Measurements from ENCODE around the gene HMCN2.
"Not testable (repeated sequence)": the region's sequence is repeated elsewhere in the genome, so short reads cannot be mapped to it uniquely, and the experiment has no call there.

The HMCN2 gene

DNA sequence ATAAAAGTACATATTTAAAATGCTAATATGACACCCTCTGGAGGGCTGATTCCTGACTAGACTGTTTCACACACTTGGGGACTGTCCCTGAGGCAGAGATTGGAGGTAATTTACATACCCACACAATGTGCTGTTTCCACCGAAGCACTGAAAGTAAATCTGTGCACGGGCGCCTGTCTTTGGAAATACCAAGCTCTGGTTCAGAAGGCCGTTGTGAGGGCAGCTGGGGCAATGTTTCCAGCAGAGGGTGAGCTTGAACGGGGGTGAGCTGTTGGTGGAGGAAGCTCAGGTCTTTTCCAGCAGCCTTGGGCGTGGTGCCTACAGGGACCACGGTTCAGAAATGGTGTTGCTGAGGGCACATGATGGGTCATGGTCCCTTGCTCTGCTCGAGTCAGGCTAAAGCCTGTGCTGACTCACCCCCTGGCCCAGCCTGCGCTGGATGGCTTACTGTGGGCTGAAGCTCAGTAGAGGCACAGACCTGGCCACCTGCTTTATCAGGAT, 25.8 kb upstream of the HMCN2 start:
- peak; percentile 75 for DNase-seq

DNA sequence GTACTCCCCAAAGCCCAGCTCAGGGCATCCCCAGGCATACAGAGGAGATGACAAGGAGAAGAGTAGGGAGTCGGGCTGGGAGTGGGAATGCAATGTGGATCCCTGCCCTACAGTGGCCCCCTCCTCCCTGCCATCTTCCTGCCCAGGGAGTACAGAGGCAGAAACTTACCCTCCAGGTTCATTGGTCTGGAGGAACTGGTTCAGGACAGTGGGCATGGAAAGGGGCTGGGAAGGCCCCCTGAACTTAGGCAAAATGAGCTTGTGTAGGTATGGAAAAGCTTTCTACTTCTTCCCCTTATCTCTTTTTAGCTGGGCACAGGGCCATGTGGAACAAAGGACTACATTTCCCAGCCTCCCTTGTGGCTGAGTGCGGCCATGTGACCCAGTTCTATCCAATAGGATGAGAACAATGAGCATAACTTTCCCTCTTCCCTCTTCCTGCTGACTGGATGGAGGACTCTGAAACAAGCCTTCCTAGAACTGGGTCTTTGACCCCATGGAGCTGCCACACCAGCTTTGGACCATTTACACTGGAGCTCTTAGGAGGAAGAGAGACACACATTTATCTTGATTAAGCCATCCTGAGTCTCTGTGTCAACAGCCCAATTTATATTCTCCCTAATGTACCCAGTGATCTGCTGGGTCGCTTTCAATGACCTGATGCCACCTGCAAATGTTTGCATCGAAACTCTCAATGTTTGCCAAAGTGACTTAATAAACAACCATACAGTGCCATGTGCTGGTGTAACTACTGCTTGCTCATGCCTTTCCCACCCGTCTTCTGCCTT, 25.0 kb upstream of the HMCN2 start:
- DNase-seq, result peak; percentile 81

DNA sequence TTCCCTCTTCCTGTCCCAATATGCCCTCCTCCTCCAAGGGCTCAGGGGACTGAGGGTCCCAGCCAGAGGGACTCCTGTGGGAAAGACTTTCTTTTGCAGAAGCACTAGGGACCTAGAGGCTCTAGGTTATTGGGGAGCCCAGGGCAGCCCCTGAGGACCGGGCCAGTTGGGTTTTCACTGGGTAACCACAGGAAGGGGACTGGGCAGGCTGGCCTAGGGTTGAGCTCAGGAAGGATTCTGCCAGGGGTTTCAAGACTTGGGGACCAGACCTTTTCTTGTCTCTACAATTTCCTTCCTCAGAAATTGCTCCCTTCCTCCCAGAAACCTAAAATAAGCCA, 24.4 kb upstream of the HMCN2 start:
- DNase-seq, result no peak

DNA sequence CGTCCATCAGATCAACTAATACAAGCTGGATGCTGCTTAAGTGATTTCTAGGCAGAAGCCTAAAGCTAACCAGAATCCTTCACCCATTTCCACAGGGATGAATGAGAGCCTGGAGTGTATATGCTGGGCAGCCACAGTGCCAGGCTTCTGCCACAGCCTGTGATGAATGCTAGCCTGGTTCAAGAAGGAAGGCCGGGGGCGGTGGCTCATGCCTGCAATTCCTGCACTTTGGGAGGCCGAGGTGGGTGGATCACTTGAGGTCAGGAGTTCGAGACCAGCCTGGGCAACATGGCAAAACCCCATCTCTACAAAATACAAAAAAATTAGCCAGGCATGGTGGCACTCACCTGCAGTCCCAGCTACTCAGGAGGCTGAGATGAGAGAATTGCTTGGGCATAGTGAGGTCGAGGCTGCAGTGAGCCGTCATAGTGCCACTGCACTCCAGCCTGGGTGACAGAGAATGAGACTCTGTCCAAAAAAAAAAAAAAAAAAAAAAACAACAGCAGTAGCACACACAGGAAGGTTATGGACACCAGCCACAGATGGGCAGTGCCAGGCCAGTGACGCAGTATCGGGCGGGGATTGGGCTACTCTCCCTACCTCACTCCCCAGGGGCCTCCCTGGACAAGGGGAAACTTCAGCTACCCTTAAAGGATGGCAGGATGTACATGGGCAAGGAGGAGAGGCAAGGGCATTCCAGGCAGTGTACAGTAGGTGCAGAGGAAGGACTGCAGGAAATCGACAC, 23.1 kb upstream of the HMCN2 start:
- DNase-seq, result no peak

DNA sequence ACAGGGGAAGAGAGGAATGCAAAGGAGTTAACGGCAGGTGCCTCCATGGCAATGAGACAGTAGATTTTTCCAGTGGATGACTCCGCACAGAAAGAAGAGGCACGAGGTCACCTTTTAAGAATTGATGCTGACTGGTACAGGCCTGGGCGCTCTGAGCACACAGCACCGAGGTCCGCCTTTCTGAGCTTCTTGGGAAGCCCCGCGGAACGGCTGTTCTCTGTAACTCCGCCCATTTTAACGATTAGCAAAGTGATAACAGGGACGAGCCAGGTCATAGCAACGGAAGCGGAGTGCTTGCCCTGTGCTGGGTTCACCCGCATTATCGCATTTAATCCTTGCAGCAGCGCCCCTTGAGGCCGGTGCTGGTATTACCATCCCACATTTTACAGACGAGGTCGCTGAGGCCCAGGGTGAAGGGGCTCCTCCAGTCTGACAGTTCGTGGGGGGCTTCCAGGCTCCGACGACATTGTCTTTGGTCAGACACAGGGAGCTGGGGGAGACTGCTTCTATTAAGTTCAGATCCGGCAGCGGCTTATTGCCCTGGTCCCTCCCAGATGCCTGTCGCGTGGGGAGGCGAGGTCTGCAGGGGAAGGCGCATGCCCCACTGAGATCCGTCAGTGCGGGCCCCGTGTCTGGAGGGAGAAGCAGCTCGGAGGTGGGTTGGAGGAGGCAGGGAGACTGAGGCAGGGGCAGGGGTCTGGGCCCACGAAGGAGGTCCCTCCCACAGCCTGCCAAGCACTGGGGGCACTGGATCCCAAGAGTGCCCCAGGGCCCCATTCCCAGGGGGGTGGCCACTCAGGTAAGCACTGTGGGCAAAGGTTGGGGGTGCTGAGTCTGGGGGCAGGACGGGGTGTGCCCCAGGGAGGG, 22.3 kb upstream of the HMCN2 start:
- DNase-seq, result peak; percentile 71

DNA sequence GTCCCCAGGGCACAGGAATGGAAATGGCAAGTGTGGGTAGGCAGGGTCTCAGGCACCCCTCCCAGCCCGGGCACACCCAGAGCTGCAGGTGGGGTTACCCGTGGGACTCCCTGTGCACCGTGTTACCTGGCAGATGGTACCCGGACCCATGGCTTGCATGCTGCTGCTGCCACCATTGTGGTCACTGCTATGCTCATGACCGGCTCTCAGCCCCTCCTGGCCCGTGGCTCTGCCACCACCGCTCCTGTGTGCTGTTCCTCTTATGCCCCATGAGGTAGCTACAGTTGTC, 21.7 kb upstream of the HMCN2 start:
- DNase-seq, result no peak

DNA sequence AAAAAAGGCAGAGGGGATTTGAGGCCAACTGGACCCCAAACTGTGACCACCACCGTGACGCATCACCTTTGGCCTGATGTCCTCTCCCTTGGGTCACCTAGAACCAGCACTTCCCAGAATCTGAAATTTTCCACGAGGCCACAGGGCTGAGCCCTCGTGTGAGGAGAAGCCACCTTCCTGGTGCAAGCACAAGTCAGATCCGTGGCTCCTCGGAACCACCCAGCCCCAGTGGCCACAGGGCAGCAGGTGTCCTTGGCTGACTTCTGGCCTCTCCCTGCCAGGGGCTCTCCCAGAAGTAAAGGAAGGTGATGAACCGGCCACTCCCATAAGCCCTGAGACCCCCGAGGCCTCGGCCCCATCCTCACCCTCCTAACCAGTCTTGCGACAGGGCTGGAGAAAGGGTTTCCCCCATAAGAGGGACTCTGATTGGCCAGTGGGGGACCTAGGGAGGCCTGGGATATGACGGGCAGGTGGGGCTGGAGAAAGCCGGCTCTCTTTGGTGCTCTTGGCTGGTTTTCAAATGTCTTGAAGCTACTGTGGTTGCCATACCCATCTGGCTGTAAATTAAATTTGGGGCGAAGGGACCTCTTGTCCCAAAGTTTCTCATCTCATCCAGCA, 20.9 kb upstream of the HMCN2 start:
- DNase-seq, result no peak

DNA sequence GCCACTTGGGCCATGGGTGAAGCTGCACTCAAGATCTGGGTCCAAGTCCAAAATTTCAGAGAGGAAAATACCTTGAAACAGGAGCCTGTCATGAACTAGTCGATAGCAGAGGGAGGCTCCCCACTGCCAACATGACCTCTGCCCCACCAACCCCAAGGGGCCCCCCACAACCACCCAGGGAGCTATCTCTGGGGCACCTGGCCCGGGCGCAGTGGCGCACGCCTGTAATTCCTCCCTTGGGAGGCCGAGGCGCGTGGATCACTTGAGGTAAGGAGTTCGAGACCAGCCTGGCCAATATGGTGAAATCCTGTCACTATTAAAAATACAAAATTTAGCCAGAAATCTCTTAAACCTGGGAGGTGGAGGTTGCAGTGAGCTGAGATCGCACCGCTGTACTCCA, 20.1 kb upstream of the HMCN2 start:
- DNase-seq, result no peak

DNA sequence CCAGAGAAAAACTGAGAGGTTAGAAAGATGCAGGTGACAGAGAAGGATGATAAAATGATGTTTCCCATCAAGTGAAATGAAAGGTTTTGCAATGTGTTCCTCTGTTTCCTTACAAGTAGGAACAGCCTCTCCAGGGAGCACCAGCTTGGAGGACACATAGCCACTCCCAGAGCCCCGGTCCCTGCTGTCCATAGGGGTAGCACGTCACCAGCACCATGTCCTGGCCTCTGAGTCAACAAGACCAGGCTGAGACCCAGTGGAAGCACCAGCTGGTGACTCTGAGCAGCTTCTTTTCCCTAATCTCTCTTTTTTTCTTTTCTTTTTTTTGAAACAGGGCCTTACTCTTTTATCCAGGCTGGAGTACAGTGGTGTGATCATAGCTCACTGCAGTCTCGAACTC, 19.4 kb upstream of the HMCN2 start:
- no peak for DNase-seq

DNA sequence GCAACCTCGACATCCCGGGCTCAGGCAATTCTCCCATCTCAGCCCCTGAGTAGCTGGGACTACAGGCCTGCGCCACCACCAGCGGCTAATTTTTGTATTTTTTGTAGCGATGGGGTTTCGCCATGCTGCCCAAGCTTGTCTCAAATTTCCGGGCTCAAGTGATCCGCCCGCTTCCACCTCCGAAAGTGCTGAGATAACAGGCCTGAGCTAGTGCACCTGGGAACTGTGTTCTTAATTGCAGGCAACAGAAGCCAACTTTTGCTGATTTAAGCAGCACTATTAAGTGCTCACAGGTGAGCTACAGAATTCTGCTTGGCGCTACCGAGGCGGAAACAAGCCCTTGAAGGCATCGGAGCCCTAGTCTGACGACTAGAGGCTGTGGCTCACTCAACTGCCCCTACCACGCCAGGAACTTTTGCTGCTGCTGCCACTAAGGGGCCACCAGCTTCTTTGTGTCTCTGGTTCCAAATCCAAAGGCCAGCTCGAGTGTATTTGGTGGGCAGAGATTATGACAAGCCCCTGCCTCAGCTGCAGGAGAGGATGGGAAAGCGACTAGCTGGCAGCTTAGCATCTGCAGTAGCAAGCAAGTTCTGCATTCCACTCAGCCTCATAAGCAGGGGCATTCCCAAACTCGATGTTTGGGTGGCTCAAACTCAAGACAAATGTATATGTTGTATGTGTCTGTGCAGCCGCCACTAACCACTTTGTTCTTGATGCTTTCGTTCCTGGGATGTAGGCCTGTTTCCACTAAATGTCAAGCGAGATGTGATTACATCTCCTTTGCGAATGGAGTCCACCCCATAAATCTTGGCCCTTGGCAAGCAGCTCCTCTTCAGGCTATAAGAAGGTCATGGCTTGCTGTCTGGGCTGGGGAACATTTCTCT, 10.6 kb upstream of the HMCN2 start:
- peak; percentile 91 for DNase-seq

DNA sequence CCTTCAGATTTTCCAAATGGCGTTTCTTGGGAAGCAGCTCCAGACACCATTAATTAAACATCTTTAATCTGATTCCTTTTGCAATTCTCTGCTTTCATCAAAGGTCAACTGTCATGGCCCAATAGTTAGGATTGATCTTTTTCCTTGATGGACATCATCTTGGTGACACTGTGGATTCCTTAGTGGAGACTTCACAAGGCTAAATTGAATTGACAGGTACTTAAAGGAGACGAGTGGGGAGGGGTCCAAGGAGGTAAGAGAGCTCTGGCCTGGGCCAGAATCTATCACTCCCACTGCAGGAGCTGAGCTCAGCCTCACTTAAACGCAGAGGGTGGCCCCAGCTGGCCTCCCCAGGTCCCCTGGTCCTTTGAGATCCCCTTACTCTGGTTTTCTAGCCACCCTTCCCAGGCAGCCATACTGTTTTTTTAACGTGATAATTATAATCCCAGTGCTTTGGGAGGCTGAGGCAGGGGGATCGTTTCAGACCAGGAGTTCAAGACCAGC, 9.9 kb upstream of the HMCN2 start:
- no peak for DNase-seq

DNA sequence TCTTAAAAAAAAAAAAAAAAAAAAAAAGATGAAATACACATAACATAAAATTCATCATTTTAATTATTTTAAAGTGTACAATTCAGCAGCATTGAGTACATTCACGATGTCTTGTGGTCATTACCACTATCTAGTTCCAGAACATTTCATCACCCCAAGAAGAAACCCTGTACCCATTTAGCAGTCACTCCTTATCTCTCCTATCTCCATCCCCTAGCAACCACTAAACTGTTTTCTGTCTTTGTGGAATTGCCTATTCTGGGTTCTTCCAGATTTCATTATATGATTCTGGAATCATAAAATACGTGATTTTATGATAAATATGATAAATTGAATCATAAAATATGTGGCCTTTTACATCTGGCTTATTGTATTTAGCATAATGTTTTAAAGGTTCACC, 8.9 kb upstream of the HMCN2 start:
- DNase-seq, result no peak

DNA sequence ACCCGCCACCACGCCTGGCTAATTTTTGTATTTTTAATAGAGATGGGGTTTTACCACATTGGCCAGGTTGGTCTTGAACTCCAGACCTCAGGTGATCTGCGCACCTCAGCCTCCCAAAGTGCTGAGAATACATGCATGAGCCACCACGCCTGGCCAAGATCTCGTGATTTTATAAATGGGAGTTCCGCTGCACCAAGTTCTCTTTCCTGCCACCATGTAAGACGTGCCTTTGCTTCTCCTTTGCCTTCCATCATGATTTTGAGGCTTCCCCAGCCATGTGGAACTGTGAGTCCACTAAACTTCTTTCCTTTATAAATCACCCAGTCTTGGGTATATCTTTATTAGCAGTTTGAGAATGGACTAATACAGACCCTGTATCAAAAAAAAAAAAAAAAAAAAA, 7.4 kb upstream of the HMCN2 start:
- DNase-seq, result not testable (repeated sequence)

DNA sequence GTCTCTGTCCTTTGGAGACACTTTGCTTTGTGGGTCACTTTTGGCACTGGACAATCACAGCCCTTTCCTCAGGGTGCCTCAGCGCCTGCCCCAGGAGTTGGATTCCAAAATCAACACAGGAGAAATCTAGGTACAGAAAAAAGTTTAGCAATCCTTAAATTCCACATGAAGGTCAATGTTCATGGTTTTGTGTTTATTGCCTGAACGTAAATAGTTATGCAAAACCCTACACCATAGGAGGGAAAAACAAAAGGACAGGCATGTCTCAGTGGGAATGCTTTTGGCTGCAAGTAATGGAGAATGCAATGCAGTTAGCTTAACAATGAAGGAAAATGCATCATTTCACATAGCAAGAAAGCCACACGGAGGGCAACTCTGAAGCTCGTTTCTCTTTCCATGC, 6.5 kb upstream of the HMCN2 start:
- no peak for DNase-seq

DNA sequence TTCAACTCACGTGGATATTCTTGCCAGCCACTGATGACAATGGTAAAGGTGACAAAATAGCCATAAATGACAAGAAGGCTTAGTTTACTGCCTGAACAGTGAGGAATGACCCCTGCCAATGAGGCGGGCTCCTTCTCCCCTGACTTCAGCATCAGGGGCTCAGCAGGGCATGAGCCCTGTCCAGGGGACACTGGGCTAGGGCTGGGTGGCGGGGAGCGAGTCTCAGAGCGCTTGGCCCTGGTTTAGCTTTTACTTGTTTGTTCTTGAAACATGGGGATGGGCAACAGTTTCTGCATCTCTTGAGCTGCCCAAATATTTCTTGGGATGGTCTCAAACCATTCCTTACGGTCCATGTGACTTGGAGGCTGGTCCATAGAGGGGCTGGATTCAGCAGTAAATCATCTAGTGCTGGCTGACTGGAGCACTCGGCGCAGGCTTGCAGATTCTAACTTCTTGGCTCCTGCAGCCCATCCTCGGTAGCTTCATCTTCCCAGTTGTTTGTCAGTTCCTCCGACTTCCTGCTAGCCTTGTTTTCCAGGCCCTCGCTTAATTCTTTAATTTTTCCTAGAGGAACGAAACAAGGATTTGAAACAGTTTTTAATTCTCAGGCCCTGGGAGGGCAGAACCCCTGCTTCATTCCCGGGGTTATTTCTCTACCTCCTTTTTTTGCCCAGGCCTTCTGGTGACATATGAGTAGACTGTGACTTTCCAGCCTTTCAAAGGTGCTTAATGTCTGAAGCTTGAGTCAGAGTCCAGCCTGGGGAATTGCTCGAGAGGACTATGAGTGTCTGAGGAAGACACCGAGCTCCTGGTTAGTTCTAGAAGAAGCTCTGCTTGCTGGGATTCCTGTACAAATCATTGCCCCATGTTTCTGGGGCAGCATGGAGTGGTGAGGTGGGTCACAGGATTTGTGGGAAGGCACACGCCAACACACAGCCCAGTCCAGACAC, 4.5 kb upstream of the HMCN2 start:
- DNase-seq, result no peak

DNA sequence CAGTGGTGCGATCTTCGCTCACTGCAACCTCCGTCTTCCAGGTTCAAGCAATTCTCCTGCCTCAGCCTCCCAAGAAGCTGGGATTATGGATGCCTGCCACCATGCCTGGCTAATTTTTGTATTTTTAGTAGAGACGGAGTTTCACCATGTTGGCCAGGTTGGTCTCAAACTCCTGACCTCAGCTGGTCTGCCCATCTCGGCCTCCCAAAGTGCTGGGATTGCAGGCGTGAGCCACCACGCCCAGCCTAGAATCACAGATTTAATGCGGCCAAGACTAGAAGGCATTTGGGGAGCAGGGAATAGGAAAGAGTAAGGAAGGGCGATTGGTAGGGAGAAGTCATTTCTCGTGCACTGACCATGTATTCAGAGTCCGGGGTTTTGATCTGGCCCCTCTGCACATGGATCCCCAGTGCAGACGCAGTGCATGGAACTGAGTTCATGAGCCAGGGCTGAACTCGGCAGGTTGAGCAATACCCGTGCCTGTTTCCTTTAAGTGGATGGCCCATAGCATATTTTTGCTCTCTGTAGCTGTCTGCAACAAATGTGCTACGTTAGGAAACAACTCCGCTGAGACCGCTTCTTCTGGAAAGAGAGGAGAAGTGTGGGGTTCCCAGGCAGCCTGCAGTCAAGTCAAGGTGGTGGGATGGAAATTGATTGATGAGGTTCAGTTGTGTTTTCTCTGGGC, 3.4 kb upstream of the HMCN2 start:
- DNase-seq, result no peak

DNA sequence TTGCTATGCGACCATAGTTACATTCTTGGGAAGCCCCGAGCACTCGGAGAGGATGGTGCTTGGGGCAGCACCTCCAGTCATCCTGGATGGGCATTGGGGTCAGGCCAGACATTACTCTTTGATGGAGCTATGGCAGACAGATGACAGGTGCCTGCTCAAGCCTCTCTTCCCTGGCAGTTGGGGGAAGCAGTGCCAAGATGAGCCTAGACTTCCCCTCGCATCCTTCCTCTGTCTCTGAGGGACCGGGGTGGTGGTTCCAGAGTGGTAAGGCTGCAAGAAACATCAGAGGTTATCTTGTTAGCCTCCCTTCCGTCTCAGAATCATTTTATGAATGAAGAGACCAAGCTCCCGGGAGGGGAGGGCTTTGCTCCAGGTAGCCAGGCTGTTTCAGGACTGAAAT, 2.8 kb upstream of the HMCN2 start:
- no peak for DNase-seq

DNA sequence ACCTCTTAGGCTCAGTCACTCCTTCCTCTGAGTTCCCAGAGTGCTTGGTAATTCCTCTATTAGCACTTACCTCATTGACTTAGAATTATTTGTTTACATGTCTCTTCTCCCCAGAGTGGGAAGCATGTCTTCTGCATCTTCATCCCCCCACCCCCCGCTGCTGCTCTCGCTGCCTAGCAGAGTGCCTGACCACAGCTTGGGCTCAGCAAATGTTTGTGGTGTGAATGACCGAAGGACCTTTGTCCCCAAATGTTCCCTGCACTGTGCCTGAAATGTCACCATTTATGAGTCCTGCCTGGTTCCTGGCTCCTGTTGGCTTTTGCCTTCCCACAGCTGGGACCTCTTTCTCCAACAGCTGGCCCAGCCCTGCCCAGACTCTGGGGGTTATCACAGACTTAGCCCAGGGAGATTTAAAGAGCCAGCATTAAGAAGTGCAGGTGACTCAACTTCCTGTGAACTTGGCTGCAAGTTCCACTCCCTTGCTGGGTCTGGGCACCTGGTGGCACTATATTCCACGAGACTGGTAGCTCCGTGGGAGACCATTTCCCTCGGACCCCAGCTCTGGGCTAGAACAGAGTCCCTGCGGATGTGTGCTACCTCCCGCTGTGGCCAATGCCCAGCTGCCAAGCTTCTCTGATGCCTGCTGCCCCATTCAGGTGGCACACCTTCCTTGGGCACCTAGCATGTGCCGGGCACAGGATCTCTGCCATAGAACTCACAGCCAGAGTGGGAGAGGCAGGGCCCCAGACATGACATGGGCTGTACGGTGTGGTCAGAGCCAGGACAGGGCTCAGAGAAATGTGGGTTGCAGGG, 1.8 kb upstream of the HMCN2 start:
- no peak for DNase-seq

Data from DMS79 treated with DMSO at 0.1 percent for 48 hours (cell line).